Measurements from ENCODE around the gene ABCA2.

DNA sequence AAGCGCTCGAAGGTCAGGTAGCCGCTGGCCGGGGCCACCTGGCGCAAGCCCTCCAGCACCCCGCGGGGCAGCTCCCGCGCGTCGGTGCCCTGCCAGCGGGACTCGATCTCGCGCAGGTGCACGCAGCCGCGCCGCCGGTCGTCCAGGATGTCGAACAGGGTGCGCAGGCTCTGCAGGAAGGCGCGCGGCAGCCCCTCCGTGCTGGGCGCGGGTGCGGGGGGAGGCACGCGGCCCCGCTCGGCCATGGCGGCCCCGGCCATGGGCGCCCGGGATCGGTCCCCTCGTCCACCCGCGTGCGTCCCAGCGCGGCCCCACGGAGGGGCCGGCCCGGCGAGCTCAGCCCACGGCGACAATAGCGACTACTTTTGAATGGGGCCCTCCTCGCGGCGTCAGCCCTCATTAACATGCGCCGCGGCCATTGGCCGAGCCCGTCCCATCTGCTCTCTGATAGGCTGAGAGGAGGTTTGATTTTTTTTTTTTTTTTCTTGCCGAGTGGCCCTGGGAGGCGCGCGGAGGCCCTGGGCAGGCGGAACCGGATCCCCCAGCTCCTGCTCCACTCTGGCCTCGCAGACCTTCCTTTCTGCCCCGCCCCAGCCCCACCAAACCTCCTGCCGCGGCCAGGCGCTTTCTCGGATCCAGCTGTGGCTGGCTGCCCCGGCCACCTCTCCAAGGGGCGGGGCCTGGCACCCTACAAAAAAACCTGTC is 42.3 kb upstream of the ABCA2 start, which contains the start of gene SAPCD2:
- TF ChIP-seq, protein P1, sequence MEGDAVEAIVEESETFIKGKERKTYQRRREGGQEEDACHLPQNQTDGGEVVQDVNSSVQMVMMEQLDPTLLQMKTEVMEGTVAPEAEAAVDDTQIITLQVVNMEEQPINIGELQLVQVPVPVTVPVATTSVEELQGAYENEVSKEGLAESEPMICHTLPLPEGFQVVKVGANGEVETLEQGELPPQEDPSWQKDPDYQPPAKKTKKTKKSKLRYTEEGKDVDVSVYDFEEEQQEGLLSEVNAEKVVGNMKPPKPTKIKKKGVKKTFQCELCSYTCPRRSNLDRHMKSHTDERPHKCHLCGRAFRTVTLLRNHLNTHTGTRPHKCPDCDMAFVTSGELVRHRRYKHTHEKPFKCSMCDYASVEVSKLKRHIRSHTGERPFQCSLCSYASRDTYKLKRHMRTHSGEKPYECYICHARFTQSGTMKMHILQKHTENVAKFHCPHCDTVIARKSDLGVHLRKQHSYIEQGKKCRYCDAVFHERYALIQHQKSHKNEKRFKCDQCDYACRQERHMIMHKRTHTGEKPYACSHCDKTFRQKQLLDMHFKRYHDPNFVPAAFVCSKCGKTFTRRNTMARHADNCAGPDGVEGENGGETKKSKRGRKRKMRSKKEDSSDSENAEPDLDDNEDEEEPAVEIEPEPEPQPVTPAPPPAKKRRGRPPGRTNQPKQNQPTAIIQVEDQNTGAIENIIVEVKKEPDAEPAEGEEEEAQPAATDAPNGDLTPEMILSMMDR (optimal IDR thresholded peaks at IDR 0.05 in 1 of 3, IDR thresholded peaks at IDR 0.05 in 1 of 3, conservative IDR thresholded peaks at IDR 0.05 in 1 of 3; ENCODE audit: extremely low read depth in 1 of 3, insufficient read depth in 2 of 3, low read length in 3 of 3), result no peak
- TF ChIP-seq EZH2 (IDR thresholded peaks at IDR 0.05; ENCODE audit: low read length), result no peak

Data from keratinocyte (primary cell).